ENCODE data around the gene HDAC4.

- TF ChIP-seq CTCF (IDR thresholded peaks at IDR 0.05) (no peak), FOXJ3 (CRISPR knock-in tag; IDR thresholded peaks at IDR 0.05; ENCODE audit: borderline replicate concordance) (no peak), ESRRA (CRISPR knock-in tag; IDR thresholded peaks at IDR 0.05; ENCODE audit: borderline replicate concordance) (no peak), TEAD1 (CRISPR knock-in tag; IDR thresholded peaks at IDR 0.05) (no peak), NR1H2 (CRISPR knock-in tag; IDR thresholded peaks at IDR 0.05) (no peak), MYBL2 (CRISPR knock-in tag; IDR thresholded peaks at IDR 0.05) (no peak)
- TF ChIP-seq, protein P1, sequence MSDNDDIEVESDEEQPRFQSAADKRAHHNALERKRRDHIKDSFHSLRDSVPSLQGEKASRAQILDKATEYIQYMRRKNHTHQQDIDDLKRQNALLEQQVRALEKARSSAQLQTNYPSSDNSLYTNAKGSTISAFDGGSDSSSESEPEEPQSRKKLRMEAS (CRISPR knock-in tag; IDR thresholded peaks at IDR 0.05), result no peak
Observed at GRCh38 chr2:239365782-239366435, 34.9 kb downstream of the HDAC4 start.

Data from WTC11 (cell line).